Activated naive CD4-positive, alpha-beta T cell treated with anti-CD3 and anti-CD28 coated beads, Interleukin-2, amount 50 U/mL, for 16 hours (primary cell): ENCODE results near the gene TUBG2.
A peak's percentile ranks its signal among the peaks of the same experiment; 100 is the strongest.
"Not testable (repeated sequence)": the region's sequence is repeated elsewhere in the genome, so short reads cannot be mapped to it uniquely, and the experiment has no call there.

Experiments used
- DNase-seq: peaks from one replicate; pipeline ENCODE4 v3.0.0-alpha.2; 2020

Gene TUBG2

DNA sequence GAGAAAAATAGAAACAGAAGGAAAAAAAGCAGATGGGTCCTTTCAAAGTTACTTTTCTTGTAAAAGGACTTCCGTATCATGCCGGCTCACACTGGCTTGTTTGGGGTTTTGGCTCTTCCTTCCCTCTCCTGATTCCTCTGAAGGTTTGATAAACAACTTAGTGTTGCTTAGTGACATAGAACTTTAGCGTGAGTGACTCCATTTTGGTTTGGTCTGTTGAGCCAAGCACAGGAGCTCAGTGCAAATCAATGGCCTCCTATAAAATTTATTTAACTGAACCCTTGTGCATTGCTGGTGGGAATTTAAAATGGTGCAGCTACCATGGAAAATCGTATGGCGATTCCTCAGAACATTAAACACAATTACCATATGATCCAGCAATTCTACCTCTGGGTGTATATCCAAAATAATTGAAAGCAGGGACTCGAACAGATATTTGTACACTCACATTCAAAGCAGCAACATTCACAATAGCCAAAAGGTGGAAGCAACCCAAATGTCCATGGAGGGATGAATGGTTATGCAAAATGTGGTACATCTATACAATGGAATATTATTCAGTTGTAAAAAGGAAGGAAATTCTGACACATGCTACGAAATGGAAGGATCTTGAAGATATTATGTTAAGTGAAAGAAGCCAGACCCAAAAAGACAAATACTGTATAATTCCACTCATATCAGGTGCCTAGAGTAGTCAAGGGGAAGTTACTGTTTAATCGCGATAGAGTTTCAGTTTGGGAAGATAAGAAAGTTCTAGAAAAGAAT, 1.1 kb upstream of the TUBG2 start:
- DNase-seq: no peak

DNA sequence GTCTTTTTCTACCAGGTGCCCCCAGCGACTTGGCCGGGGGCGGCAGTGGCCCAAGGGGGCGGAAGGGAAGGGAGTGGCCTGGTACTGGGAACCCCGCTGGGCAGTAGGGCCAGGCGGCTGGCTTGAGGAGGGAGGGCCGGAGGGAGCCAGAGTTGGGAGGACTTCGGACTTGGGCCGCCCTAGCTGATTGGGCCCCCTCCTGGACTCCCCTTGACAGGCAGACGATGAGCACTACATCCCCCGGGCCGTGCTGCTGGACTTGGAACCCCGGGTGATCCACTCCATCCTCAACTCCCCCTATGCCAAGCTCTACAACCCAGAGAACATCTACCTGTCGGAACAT, 819 bp downstream of the TUBG2 start:
- DNase-seq: not testable (repeated sequence)

GRCh38 chr17:42660692-42661345, 1.7 kb downstream of the TUBG2 start:
- no peak for DNase-seq

DNA sequence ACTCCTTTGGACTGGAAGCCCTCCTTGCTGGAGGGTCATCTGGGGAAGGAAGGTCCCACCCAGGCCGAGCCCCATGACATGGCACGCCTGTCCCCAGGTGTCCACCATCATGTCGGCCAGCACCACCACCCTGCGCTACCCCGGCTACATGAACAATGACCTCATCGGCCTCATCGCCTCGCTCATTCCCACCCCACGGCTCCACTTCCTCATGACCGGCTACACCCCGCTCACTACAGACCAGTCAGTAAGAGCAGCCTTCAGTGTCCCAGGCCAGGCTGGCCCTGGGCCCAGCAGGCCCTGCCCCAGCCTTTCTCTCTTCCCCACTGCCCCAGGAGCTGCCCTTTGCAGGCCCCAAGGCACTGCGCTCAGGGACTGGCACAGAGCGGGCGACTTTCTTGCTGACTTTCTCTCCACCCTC, 6.5 kb downstream of the TUBG2 start:
- no peak for DNase-seq

- DNase-seq: not testable (repeated sequence)
These were observed 7.0 kb downstream of the TUBG2 start for GRCh38 chr17:42666126-42666525.

GRCh38 chr17:42667088-42667951, 8.2 kb downstream of the TUBG2 start:
- DNase-seq: no peak

DNA sequence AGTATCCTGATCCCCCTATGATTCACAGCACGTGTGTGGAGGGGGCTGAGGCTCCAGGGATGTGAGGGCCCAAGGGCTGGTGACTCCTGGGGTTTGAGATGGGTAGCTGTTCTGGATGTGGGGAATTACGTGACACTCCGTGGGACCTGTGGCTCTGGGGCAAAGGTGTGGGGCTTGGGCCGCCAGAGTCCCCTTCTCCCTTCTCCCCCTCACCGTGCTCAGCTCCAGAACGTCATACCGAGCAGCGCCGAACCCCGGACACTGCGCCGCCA, 10.6 kb downstream of the TUBG2 start:
- no peak for DNase-seq

GRCh38 chr17:42669977-42670788, 11.1 kb downstream of the TUBG2 start:
- DNase-seq: peak; percentile 64

DNA sequence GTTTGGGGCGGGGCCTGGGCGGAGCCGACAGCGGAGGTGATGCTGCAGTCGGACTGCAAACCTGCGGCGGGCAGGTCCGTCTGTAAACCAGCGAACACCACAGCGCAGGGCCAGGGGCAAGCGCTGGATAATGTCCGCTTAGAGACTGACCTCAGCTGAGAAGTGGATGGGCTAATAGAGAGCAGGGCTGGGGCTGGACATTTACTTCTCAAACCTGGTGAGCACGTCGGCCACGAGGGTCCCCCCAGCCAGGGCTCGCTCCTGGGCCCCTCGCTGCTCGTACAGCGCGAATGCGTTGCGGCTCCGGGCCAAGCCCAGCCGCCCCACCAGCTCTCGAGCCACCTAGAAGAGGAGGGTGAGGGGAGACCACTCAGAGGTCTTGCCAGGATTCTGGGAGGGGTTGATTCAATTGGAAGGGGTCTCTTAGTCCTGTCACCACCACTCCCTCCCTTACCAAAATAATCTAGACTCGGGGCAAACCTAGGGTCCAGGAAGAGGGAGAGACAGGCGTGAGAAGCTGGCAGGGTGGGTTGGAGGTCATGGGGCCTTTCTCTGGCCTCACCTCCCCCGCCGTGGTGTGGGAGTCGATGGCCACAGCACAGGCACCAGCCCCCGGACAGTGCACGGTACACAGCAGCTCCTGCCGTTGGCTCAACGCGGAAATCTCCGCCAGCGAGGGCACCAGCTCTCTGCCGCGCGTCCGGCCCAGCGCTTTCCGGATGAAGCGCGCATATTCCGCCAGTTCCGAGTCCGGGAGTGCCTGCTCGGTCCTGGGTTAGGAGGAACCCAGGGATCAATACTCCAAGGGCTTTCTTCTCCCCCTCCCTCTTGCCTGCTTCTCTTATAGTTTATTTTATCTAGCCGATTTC, 11.9 kb downstream of the TUBG2 start:
- no peak for DNase-seq

GRCh38 chr17:42672038-42672437, 13.0 kb downstream of the TUBG2 start:
- DNase-seq: no peak

DNA sequence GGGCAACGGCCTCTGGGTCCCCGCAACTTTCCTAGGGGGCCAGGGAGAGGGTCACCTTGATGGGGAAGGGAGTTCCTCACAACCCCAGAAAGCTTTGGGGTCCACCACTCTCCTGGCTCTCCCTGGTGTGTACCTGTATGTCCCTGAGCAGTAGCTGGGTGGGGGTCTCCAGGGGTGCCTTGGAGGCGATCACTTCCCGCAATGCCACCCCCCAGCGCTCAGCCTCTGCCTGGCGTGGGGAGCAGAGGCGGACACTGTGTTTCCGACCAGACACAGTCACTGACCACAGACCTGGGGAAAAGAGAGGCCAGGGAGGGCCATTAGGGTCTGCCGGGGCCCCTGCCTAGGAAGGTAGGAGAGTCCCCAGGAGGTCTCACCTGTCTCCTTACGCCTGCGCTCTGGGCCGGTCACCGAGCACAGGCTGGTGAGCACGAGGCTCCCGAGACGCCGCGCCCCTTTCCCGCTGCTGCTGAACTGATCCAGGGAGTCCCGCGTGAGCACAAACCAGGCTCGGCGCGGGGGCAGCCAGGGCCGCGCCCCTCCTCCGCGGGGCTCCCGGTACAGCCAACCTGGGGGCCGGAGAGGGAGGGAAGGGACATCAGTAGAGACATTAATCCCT, 14.3 kb downstream of the TUBG2 start:
- no peak for DNase-seq

GRCh38 chr17:42673885-42674754, 15.0 kb downstream of the TUBG2 start:
- no peak for DNase-seq

- no peak for DNase-seq
These were observed 15.8 kb downstream of the TUBG2 start for GRCh38 chr17:42674755-42675347.

DNA sequence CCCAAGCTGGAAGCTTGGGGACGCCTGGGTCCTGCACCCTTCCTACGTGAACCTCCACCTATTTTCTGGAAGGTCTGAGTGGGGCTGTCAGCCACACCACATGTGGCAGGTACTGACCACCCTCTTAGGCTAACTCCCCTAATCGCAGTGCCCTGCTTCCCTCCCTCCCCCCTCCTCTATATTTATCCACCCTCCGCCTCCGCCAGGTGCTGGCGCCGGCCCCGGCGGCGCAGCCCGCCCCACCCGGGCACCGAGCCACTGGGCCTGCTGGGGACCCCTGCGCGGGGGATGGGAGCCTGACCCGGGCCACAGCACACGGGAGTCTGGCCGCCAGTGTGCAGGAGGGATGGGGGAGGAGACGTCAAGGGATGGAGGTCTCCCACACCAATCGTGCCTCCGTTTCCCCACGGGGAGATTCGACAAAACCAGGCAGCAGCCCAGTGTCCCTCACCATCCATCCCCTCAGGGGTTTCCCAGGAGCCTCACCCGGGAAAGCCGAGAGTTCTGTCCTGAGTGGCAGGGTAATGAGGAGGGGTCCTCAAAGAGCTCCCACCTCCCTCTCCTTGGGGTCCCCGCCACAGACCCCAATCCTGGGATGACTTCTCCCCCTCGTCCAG, 16.4 kb downstream of the TUBG2 start:
- no peak for DNase-seq

GRCh38 chr17:42675965-42676423, 16.9 kb downstream of the TUBG2 start:
- DNase-seq: no peak

DNA sequence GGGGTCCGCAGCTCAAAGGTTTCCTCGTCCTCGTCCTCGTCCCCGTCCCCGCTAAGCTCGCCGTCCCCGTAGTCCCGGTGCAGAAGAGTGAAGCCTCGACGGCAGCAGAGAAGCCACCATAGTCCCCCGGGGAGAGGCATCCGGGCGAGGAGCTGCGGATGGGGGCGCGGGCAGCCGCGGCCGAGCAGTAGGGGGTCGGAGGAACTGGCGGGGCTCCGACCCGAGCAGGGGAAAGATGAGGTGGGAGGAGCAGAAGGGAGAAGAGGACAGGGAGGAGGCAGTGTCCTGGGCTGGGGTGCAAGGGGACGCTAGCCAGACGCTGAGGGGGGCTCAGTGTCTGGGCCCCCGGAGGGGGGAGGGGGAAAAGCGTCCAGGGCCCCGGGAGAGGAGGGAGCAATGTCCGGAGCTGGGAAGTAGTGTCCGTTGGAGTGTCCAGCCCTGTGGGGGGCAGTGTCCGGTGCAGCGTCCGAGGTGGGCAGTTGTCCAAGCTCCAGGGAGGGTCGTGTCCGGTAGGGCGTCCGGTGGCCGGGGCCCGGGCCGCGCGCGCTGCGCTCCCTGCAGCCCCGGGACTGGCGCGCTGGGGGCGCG, 17.4 kb downstream of the TUBG2 start, which contains the start of gene PLEKHH3:
TSS of gene PLEKHH3 (minus strand) at position 571 of the 588 bp plus-strand sequence. CDS start at position 140, 431 bp downstream.
- no peak for DNase-seq

DNA sequence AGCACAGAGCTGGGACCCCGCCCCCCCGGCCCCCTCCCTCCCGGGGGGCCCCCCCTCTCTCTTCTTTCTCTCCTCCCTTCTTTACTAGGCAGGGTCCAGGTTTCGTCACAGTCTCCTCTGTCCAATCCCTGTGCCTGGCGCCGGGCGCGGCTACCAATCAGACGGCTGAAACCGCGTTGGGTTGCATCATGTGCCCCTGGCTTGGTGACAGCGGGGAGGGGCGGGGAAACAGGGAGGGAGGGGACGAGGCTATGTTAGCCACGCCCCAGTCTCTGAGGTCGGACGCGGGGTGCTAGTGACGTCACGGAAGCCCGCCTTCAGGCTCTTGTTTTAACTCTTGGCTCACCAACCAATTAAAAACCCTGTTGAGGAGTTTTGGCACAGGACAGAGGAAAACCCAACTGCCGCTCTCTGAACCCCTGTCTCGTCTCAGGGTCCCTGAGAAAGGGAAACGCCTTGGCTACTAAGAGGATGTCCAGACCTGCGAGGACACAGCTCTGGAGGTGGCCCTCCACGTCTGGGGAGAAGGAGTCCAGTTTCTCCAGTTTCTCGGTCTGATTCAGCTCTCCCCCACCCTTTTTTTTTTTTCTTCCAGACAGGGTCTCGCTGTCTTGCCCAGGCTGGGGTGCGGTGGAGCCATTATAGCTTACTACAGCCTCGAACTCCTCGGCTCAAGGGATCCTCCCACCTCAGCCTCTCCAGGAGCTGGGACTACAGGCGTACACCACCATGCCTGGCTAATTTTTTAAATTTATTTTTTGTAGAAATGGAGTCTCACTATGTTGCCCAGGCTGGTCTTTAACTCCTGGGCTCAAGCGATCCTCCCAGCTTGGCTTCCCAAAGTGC, 18.2 kb downstream of the TUBG2 start:
- DNase-seq: peak; percentile 99
